Trophoblast cell (in vitro differentiated cells and primary cell): ENCODE measurements around the gene YWHAQ.

Experiments used
- DNase-seq, 2 donors: peaks; one replicate each; pipeline ENCODE4 v3.0.0-alpha.2; 2016
- H2AFZ ChIP-seq: 2 replicates; pipeline ENCODE4 v1.6.1; 2013; ENCODE audit warnings: low read length, moderate library complexity, mild to moderate bottlenecking; ENCODE audit not compliant: insufficient read depth, poor library complexity
- H2AK5ac ChIP-seq: 2 replicates; pipeline ENCODE4 v1.6.1; 2013; ENCODE audit warnings: mild to moderate bottlenecking, low read length
- H2BK120ac ChIP-seq: 2 replicates; pipeline ENCODE4 v1.6.1; 2013; ENCODE audit warnings: low read length, mild to moderate bottlenecking, moderate library complexity; ENCODE audit not compliant: insufficient read depth, poor library complexity
- H2BK12ac ChIP-seq: 2 replicates; pipeline ENCODE4 v1.6.1; 2013; ENCODE audit warnings: mild to moderate bottlenecking, low read length, moderate library complexity
- H2BK5ac ChIP-seq: 2 replicates; pipeline ENCODE4 v1.6.1; 2013; ENCODE audit warnings: low read length, low read depth, moderate library complexity, mild to moderate bottlenecking; ENCODE audit not compliant: poor library complexity
- H3K14ac ChIP-seq: 2 replicates; pipeline ENCODE4 v1.6.1; 2013; ENCODE audit warnings: mild to moderate bottlenecking, low read length
- H3K18ac ChIP-seq: 2 replicates; pipeline ENCODE4 v1.6.1; 2013; ENCODE audit warnings: mild to moderate bottlenecking, low read length
- H3K23ac ChIP-seq: 2 replicates; pipeline ENCODE4 v1.6.1; 2013; ENCODE audit warnings: low read length
- H3K27ac ChIP-seq: 2 replicates; pipeline ENCODE4 v1.5.1; 2013; ENCODE audit warnings: low read depth, mild to moderate bottlenecking, inconsistent platforms, low read length, moderate library complexity
- H3K27me3 ChIP-seq: 2 replicates; pipeline ENCODE4 v1.6.1; 2013; ENCODE audit warnings: inconsistent platforms, mild to moderate bottlenecking, low read length, moderate library complexity; ENCODE audit not compliant: insufficient read depth
- H3K36me3 ChIP-seq, 2 experiments: 1 replicate in 1 of 2; 2 replicates in 1 of 2; pipeline ENCODE4 v1.6.1; 2013; ENCODE audit warnings: low read length in 2 of 2, mild to moderate bottlenecking in 2 of 2, moderate library complexity in 1 of 2; ENCODE audit not compliant: insufficient read depth in 2 of 2, control insufficient read depth in 1 of 2
- H3K4ac ChIP-seq: 2 replicates; pipeline ENCODE4 v1.6.1; 2013; ENCODE audit warnings: low read depth, mild to moderate bottlenecking, low read length, moderate library complexity
- H3K4me1 ChIP-seq, 2 experiments: 1 replicate in 1 of 2; 2 replicates in 1 of 2; pipeline ENCODE4 v1.6.1; 2013; ENCODE audit warnings: low read length in 2 of 2, mild to moderate bottlenecking in 2 of 2, moderate library complexity in 1 of 2; ENCODE audit not compliant: insufficient read depth in 2 of 2, control insufficient read depth in 1 of 2
- H3K4me2 ChIP-seq: 2 replicates; pipeline ENCODE4 v1.6.1; 2013; ENCODE audit warnings: inconsistent platforms, mild to moderate bottlenecking, low read length, moderate library complexity
- H3K4me3 ChIP-seq: 2 replicates; pipeline ENCODE4 v1.5.1; 2013; ENCODE audit warnings: mild to moderate bottlenecking, low read depth, low read length, inconsistent platforms
- H3K79me1 ChIP-seq: one replicate; pipeline ENCODE4 v1.6.1; 2013; ENCODE audit warnings: low read length
- H3K79me2 ChIP-seq: 2 replicates; pipeline ENCODE4 v1.6.1; 2013; ENCODE audit warnings: low read length, mild to moderate bottlenecking; ENCODE audit not compliant: control insufficient read depth, insufficient read depth, poor library complexity
- H3K9ac ChIP-seq: 2 replicates; pipeline ENCODE4 v1.6.1; 2013; ENCODE audit warnings: mild to moderate bottlenecking, low read length
- H3K9me3 ChIP-seq: 2 replicates; pipeline ENCODE4 v1.6.1; 2013; ENCODE audit warnings: low read depth, mild to moderate bottlenecking, control low read depth, inconsistent platforms, low read length; ENCODE audit not compliant: insufficient read depth
- H4K12ac ChIP-seq: 2 replicates; pipeline ENCODE4 v1.6.1; 2013; ENCODE audit warnings: low read depth, mild to moderate bottlenecking, low read length, moderate library complexity
- H4K8ac ChIP-seq: 2 replicates; pipeline ENCODE4 v1.6.1; 2013; ENCODE audit warnings: low read depth, mild to moderate bottlenecking, low read length, moderate library complexity
- H4K91ac ChIP-seq: one replicate; pipeline ENCODE4 v1.6.1; 2013; ENCODE audit warnings: low read depth, mild to moderate bottlenecking, low read length, moderate library complexity
- whole genome bisulfite sequencing: extraction: QIAGEN DNeasy Blood & Tissue Kit; methylation state at CpG from one replicate; pipeline ENCODE4 v1.1.7; 2013; ENCODE audit warnings: missing lambda C conversion rate; ENCODE audit not compliant: insufficient read length, insufficient coverage; ENCODE audit errors: extremely low coverage; 5-methylcytosine and 5-hydroxymethylcytosine counted together

YWHAQ gene

GRCh38 chr2:9641641-9642040 lies 10.8 kb upstream of the YWHAQ start:
- Histone ChIP-seq H3K9ac (no peak overlapping the region), H4K91ac (no peak overlapping the region), H2BK5ac (no peak overlapping the region), H3K27ac (no peak overlapping the region), H3K4me1 (peaks cover 10 to 17% of the 10 kb centered on the region in 2 experiments), H3K4me3 (no peak overlapping the region), H3K79me2 (peaks cover 2% of the 10 kb centered on the region), H3K23ac (no peak overlapping the region), H3K9me3 (peaks cover 3% of the 10 kb centered on the region), H2AK5ac (no peak overlapping the region), H2AFZ (no peak overlapping the region), H3K4me2 (no peak overlapping the region), H3K27me3 (no peaks in the 10 kb centered on the region), H3K36me3 (no peaks in the 10 kb centered on the region), H3K14ac (no peak overlapping the region), H4K8ac (no peak overlapping the region), H4K12ac (no peak overlapping the region), H3K18ac (no peak overlapping the region), H2BK120ac (no peak overlapping the region), H3K4ac (no peak overlapping the region), H3K79me1 (no peaks in the 10 kb centered on the region), H2BK12ac (no peak overlapping the region)
- no peak for DNase-seq
- no CpG with 5 or more reads among the region's 4 CpGs for WGBS

DNA sequence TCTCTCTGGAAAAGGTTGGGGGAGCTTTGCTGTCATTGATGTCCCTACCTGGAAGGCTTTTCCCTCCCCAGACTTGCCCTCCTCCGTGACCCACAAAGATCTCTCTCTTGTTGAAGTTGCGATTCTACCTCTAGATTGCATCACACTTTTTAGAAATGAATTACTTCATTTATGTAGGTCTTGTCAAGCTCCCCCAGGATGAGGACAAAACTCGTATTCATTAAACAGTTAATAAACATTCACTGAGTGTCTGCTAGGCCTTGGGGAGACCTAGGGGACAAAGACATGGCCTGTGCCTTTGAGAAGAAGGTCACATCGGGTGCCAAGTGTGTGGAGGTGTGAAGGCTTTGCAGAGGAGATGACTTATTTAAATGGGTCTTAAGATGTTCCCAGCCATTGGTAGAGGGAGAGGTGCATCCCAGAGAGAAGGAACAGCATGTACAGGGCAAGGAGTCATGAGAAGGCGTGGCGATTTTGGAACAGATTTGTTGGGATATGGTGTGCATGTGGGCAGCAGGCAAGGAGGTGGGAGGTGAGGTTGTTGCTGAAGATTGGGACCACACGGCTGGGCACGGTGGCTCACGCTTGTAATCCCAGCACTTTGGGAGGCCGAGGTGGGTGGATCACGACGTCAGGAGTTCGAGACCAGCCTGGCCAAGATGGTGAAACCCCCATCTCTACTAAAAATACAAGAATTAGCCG lies 9.8 kb upstream of the YWHAQ start:
- Histone ChIP-seq H3K9ac (no peak overlapping the region), H3K4me2 (no peak overlapping the region), H3K4me3 (no peak overlapping the region), H3K4ac (no peak overlapping the region), H3K18ac (no peak overlapping the region), H2BK5ac (no peak overlapping the region), H3K4me1 (peaks cover 10 to 15% of the 10 kb centered on the region in 2 experiments), H4K8ac (no peak overlapping the region), H3K36me3 (no peaks in the 10 kb centered on the region), H2AK5ac (no peak overlapping the region), H3K27me3 (no peaks in the 10 kb centered on the region), H2BK120ac (no peak overlapping the region), H3K79me1 (no peaks in the 10 kb centered on the region), H4K91ac (no peak overlapping the region), H3K79me2 (peaks cover 2% of the 10 kb centered on the region), H3K27ac (no peak overlapping the region), H3K14ac (no peak overlapping the region), H3K23ac (no peak overlapping the region), H2BK12ac (no peak overlapping the region), H3K9me3 (peaks cover 3% of the 10 kb centered on the region), H2AFZ (no peak overlapping the region), H4K12ac (no peak overlapping the region)
- WGBS: no CpG with 5 or more reads among the region's 14 CpGs
- no peak for DNase-seq

DNA sequence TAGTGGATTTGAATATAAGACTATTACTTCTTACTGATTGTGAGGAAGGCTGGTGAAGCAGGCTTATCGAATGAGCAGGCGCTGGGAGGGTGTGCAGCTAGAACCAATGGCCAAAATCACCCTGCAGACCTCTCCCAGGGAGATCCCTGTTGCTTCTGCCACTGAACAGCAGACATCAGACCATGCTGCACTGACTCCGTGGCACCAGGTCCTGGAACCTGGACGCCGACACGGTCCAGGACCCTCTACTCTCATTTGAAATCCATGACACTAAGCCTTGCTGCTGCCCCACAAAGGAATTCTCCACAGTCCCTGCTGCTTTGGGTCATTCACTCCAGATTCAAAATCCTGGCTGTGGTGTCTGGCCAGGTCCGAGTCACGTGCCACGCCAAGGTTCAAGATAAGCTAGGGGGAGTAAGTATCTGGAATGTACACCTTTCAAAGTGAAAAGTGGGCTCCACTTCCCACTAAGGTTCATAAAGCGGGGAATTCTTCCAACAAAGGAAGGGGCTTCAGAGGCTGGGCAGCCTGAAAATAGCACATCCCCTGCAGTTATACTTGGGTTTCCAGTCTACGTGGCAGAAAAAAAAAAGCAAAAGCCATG lies 9.0 kb upstream of the YWHAQ start:
- no CpG with 5 or more reads among the region's 11 CpGs for WGBS
- Histone ChIP-seq H4K12ac (no peak overlapping the region), H3K4me3 (no peak overlapping the region), H3K9ac (no peak overlapping the region), H2BK5ac (no peak overlapping the region), H2AFZ (no peak overlapping the region), H3K79me2 (peaks cover under 1% of the 10 kb centered on the region), H3K18ac (no peak overlapping the region), H3K14ac (no peak overlapping the region), H2BK120ac (no peak overlapping the region), H3K27me3 (no peaks in the 10 kb centered on the region), H3K79me1 (no peaks in the 10 kb centered on the region), H3K27ac (no peak overlapping the region), H4K8ac (no peak overlapping the region), H2BK12ac (no peak overlapping the region), H3K4ac (no peak overlapping the region), H4K91ac (no peak overlapping the region), H3K9me3 (no peaks in the 10 kb centered on the region), H3K36me3 (no peaks in the 10 kb centered on the region), H3K4me2 (no peak overlapping the region), H3K23ac (no peak overlapping the region), H2AK5ac (no peak overlapping the region), H3K4me1 (peaks cover 5 to 9% of the 10 kb centered on the region in 2 experiments)
- no peak for DNase-seq

- no peaks in the 10 kb centered on the region for H3K79me2 ChIP-seq
- no peaks in the 10 kb centered on the region for H3K36me3 ChIP-seq
- H3K14ac ChIP-seq: no peak overlapping the region
- H3K4me3 ChIP-seq: no peak overlapping the region
- H4K8ac ChIP-seq: no peak overlapping the region
- no peak overlapping the region for H3K9ac ChIP-seq
- no peak overlapping the region for H2AK5ac ChIP-seq
- no peak overlapping the region for H3K4ac ChIP-seq
- H3K27ac ChIP-seq: no peak overlapping the region
- H3K27me3 ChIP-seq: no peaks in the 10 kb centered on the region
- DNase-seq: no peak
- H3K18ac ChIP-seq: no peak overlapping the region
- no peak overlapping the region for H3K23ac ChIP-seq
- H2BK5ac ChIP-seq: no peak overlapping the region
- no peak overlapping the region for H2BK12ac ChIP-seq
- no peak overlapping the region for H3K4me2 ChIP-seq
- H2BK120ac ChIP-seq: no peak overlapping the region
- H4K12ac ChIP-seq: no peak overlapping the region
- H3K79me1 ChIP-seq: no peaks in the 10 kb centered on the region
- H4K91ac ChIP-seq: no peak overlapping the region
- no peak overlapping the region for H2AFZ ChIP-seq
- H3K9me3 ChIP-seq: no peaks in the 10 kb centered on the region
- peaks cover 4 to 6% of the 10 kb centered on the region in 2 experiments for H3K4me1 ChIP-seq
- no CpG with 5 or more reads among the region's 6 CpGs for WGBS
These were observed 8.3 kb upstream of the YWHAQ start for GRCh38 chr2:9639000-9639602.
